Left lung (tissue), 10 donors: ENCODE measurements around the gene ERVFRD-1. TPM values are rescaled to one million over a fixed set of nuclear protein-coding genes. Genes with fewer than 3 reads are reported as not detected.
A peak's percentile ranks its signal among the peaks of the same experiment; 100 is the strongest.

Experiments used
- ATAC-seq: fragments of 200-7000 bp; cut with Tn5 transposase; one replicate; pipeline ENCODE4 v1.9.1; 2020; ENCODE audit warnings: moderate library complexity
- DNase-seq, 4 donors: peaks; one replicate each; pipeline ENCODE4 v3.0.0-alpha.2; 2013 to 2020
- H3K27ac ChIP-seq, 2 donors: fragments of 200-600 bp; sonication (generic) in 1 of 2; one replicate each; pipeline versions ENCODE4 v1.5.0 to v1.8.0; 2020 to 2021
- H3K27me3 ChIP-seq, 2 donors: fragments of 200-600 bp; sonication (generic) in 1 of 2; one replicate each; pipeline versions ENCODE4 v1.5.0 to v1.8.0; 2020 to 2021
- H3K36me3 ChIP-seq, 2 donors: fragments of 200-600 bp; sonication (generic) in 1 of 2; one replicate each; pipeline versions ENCODE4 v1.5.0 to v1.8.0; 2020 to 2021
- H3K4me1 ChIP-seq, 2 donors: fragments of 200-600 bp; one replicate each; pipeline ENCODE4 v1.8.0; 2021
- H3K4me3 ChIP-seq, 2 donors: fragments of 200-600 bp; sonication (generic) in 1 of 2; one replicate each; pipeline versions ENCODE4 v1.5.0 to v1.8.0; 2020 to 2021; ENCODE audit warnings: mild to moderate bottlenecking in 1 of 2
- H3K9me3 ChIP-seq, 2 donors: fragments of 200-600 bp; sonication (generic) in 1 of 2; one replicate each; pipeline versions ENCODE4 v1.5.0 to v1.8.0; 2020 to 2021
- CTCF ChIP-seq, 2 donors: fragments of 200-600 bp; sonication (generic) in 1 of 2; IDR thresholded peaks; one replicate each; pipeline versions ENCODE4 v1.5.0 to v1.8.0; 2021; ENCODE audit warnings: antibody characterized with exemption in 2 of 2
- intact Hi-C, 2 donors: fragments of 100-400 bp; cut with DNase I; formaldehyde crosslinking; loops; one replicate each; pipeline versions ENCODE4 v1.11.2 to v1.14.2; 2022
- polyA plus RNA-seq, 6 donors: library from polyadenylated mRNA; unstranded; fragments of 120-200 nt; gene quantifications; one replicate each; pipeline ENCODE4 v1.2.1, GENCODE V29; 2013; ENCODE audit not compliant: insufficient read length in 6 of 6
- total RNA-seq, 2 donors: library from RNA; stranded (reverse); fragmentation: NEBNext Ultra II Directional; extraction: Animal tissue kit (Norgen Biotek cat#: 25700); gene quantifications; one replicate each; pipeline ENCODE4 v1.2.1, GENCODE V29; 2021
- donor health status: DM: no; HTN: yes; CAD: no.
- donor health status: DM: no; HTN: no; CAD: no.

The ERVFRD-1 gene
- total and polyA plus RNA-seq, 8 donors = 0.09 to 0.18 (median 0.13) TPM; not detected in 1

DNA sequence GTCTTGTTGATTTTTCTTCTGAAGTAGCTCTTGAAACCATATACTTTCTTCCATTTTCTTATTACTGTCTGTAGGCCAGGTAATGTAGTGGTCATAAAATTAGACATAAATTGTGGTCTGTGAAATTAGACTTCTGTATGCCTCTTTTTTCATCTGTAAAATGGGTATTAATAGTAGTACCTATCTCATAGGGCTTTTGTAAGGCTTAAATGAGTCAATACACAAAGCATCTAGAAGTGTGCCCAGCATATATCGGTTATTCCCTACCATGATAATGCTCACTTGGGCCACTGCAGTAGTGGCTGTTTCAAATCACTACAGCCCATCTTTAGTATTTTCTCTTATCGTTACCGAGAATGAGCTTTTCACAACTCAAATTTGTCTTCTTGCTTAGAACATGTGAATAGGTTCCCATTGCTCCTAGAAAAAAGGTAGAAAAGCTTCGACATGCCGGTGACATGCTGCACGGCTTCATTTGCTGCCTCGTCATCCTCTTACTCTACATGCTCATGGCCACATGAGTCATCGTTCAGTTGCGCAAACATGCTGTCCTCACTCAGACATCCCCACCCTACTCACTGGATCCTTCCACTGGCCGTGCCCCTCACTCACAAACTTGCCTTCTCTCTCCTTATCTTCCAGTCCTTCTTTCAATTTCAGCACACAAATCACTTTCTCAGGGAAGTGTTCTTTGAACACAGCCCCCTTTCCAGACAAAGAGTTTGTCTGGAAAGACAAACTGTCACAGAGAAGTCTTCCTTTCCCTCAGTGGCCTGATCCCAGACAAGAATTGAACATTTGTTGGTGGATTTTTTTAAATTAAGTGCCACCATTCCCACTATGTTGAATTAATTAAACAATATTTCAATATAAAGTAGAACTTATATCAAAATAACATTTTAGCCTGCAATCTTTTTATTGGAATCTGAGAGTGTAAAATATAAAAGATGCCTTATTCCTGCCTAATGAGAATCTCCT, 32.2 kb upstream of the ERVFRD-1 start:
- no peak for TF ChIP-seq CTCF (IDR thresholded peaks at IDR 0.05)
- Histone ChIP-seq H3K27me3 (no peaks in the 10 kb centered on the region), H3K9me3 (no peaks in the 10 kb centered on the region), H3K4me3 (no peak overlapping the region), H3K36me3 (no peaks in the 10 kb centered on the region), H3K4me1 (peaks cover 8 to 21% of the 10 kb centered on the region in 2 donors), H3K27ac (peak overlapping the region in 1 of 2 donors; percentile 59)
- intact Hi-C loops = loop anchor here in 1 of 2 donors (2.0 to 10.0 kb wide), 2 partner anchors 353 to 431 kb away; no protein-coding TSS in a partner anchor
- ATAC-seq = peak; percentile 83
- peak in 2 of 4 donors; percentile 79 to 88 for DNase-seq

DNA sequence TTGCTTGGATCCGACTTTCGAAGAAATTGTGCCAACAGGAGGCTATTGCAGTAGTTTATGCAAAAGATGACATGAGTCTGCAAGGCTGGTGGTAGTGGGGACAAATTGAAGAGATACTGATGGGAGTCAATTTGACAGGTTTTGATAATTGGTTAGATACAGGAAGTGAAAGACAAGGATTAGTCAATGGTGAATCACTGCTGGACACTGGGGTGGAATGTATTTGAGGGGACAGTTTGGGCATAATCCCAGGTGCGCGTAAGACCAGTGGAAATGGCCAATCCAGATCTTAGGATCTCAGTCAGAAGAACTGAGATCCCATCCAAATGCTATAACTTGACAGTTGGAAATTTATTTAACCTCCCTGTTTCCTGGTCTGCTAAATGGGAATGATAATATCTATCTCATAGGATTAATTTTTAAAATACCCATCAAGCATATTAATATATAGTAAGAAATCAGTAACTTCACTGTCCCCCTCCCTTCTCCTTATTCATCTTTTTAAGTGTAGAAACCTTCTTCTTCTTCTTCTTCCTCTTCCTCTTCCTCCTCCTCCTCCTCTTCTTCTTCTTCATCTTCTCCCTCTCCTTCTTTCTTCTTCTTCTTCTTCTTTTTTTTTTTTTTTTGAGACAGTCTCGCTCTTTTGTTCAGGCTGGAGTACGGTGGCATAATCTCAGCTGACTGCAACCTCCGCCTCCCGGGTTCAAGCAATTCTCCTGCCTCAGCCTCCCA, 30.9 kb upstream of the ERVFRD-1 start:
- ATAC-seq = no peak
- DNase-seq = no peak
- H3K4me1 ChIP-seq = peaks cover 8 to 21% of the 10 kb centered on the region in 2 donors
- H3K36me3 ChIP-seq = no peaks in the 10 kb centered on the region
- H3K27ac ChIP-seq = no peak overlapping the region
- H3K27me3 ChIP-seq = no peaks in the 10 kb centered on the region
- no peak overlapping the region for H3K4me3 ChIP-seq
- no peaks in the 10 kb centered on the region for H3K9me3 ChIP-seq
- TF ChIP-seq CTCF (IDR thresholded peaks at IDR 0.05) = no peak
- intact Hi-C loops = loop anchor here in 1 of 2 donors (10.0 kb wide), 1 partner anchor 432 kb away; no protein-coding TSS in a partner anchor

GRCh38 chr6:11141295-11141694, 29.8 kb upstream of the ERVFRD-1 start:
- no peaks in the 10 kb centered on the region for H3K36me3 ChIP-seq
- intact Hi-C loops = loop anchor here in 1 of 2 donors (10.0 kb wide), 1 partner anchor 434 kb away; no protein-coding TSS in a partner anchor
- H3K4me3 ChIP-seq = no peak overlapping the region
- no peak overlapping the region for H3K27ac ChIP-seq
- H3K27me3 ChIP-seq = no peaks in the 10 kb centered on the region
- no peaks in the 10 kb centered on the region for H3K9me3 ChIP-seq
- no peak for TF ChIP-seq CTCF (IDR thresholded peaks at IDR 0.05)
- peaks cover 8 to 21% of the 10 kb centered on the region in 2 donors for H3K4me1 ChIP-seq
- DNase-seq (no peak), ATAC-seq (no peak)

- no peak overlapping the region for H3K4me3 ChIP-seq
- intact Hi-C loops = loop anchor here in 1 of 2 donors (10.0 kb wide), 1 partner anchor 435 kb away; no protein-coding TSS in a partner anchor
- peaks cover 8 to 21% of the 10 kb centered on the region in 2 donors for H3K4me1 ChIP-seq
- TF ChIP-seq CTCF (IDR thresholded peaks at IDR 0.05) = no peak
- no peaks in the 10 kb centered on the region for H3K27me3 ChIP-seq
- no peaks in the 10 kb centered on the region for H3K9me3 ChIP-seq
- DNase-seq = no peak
- H3K36me3 ChIP-seq = peaks cover 0 to 8% of the 10 kb centered on the region in 2 donors
- no peak overlapping the region for H3K27ac ChIP-seq
- ATAC-seq = no peak
Observed at GRCh38 chr6:11140056-11140455, 28.5 kb upstream of the ERVFRD-1 start.
